Left forelimb (tissue), 1 donor: ENCODE measurements around the gene APBA2.
A peak's percentile ranks its signal among the peaks of the same experiment; 100 is the strongest.

Experiments
- DNase-seq: peaks from one replicate; pipeline ENCODE4 v3.0.0-alpha.2; 2018; ENCODE audit warnings: low spot score

The APBA2 gene

DNA sequence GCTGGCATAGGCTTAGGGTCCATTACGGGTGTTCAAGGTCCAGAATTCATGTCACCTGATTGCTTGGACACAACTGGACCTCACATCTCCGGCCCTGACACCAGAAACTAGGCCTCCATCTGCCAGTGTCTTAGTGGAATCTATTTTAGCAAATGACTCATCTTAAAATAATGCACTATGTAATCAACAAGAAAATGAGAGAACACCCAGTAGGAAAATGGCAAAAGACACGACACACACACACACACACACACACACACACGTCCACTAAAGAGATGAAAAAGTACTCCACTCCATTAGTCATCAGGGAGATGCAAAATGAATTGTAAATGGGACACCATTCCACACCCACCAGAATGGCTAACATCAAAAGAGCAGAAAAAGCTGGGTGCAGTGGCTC, 11.2 kb downstream of the APBA2 start:
- no peak for DNase-seq

DNA sequence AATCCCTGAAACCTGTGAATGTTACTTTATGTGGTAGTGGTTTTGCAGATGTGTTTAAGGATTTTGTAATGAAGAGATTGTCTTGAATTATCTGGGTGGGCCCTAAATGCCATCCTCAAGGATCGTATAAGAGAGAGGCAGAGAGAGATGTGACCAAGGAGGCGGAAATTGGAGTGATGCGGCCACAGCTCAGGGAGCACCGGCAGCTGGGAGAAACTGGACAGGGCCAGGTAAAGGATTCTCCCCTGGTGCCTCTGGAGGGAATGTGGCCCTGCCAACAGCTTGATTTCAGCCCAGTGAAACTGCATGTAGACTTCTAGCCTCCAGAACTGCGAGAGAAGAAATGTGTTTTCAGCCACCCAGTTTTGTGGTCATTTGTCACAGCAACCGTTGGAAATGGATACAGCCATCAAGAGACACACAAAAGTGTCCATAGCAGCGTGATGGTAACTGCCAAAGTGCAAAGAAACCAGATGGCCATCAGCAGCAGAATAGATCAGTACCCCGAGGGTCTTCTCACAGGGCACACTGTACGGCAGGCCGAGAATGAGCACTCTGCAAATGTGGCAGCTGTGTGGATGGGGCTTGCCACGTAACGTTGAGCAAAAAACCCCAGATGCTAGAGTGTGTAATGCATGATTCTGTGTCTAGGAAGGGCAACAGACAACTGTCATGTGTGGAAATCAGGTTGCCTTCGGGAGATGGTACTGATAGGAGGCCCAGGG, 12.2 kb downstream of the APBA2 start:
- DNase-seq, result no peak

DNA sequence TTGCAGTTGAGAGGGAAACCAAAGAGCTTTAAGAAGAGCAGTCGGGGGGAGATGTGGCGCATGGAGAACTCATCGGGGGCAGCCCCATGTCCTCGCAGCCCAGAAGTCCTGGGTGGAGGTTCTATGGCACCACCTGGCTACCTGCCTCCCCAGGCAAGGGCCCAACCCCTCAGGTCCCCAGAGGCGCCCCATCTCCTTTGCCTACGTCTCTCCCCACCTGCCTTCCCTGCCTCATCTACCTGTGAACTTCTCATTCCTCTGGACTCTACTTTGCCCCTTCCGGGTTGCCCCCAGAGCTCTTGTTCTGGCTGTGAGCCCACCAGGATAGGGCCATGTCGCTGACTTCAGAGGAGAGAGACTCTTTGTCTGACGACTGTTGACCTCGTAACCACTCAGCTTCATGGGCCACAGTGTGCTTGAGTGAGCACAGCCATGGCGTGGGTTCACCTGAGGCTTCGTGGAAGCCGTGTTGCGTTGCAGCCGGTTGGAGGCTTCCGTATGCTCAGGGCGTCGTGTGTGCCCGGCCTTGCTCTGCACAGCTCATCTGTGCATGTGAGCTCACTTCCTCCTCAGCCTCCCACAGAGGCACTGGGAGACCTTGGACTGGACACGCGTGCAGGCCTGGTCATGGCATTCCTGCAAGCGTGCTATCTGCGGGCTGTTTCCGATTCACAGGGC, 13.4 kb downstream of the APBA2 start:
- DNase-seq, result no peak

DNA sequence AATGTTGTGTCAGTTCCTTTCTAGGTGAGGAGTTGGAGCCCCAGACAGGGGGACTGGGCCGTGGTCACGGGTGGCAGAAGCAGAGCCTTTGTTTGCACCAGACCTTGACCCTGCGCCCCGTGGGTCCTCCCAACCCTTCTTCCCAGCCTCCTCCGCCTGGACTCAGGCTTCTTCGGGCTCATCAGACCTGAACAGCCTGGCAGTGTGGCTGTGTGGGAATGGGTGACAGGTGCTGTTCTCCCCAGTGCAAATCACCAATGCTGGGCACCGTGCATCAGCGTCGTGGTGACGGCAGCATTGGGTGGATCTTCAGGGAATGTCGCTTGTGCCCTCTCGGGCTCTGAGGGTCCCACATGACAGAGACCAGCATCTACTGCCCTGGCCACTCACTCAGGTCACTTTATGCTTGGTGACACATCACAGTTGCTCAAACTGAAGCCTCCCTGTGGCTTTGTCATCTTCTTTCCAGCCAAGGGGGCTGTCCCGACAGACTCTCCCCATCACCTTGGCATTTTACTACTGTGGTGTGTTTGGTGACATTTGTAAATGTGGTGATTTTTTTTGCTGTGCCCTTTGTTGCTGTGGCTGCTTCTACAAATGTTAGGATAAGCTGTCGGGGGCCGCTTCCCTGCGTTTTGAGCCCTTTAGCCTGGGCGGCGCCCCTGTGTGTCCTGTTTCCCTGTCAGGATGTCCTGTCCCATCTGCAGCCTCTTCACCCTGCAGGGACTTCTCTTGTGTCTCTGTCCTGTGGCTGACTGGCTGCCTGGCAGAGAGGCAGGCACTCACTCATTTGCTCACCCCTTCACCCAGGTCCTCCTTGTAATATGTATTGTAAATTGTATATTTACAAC, 14.5 kb downstream of the APBA2 start:
- no peak for DNase-seq

DNA sequence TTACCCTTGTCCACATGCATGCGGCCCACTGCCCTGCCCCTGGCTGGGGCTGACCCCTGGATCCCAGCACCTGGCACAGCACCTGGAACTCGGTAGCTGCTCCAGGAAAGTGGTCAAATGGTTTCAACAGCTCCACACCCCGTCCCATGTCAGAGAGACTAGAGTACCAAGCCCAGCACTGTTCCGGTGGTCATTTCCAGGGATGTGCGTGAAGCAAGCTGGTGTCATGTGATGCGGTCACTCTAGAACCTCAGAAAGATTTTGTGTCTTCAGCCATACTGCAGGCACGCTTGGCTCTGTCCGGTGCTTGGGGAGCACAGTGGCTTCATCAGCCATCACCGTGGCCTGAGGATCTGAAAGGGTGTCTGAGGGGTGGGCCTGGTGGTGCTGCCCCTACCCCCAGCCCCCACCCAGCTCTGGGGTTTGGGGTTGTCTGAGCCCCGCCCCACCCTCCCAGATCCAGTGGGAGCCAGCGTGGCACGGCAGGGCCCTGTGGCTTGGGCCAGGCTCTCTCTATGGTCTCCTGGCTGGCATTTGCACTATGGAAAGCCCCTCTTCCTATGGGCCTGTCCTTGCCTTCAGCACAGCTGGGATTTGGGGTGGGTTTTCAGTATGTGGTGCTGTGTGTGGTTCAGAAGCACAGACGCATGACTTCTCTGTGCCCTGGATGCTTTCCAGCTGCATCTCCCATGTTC, 15.3 kb downstream of the APBA2 start:
- DNase-seq, result no peak

DNA sequence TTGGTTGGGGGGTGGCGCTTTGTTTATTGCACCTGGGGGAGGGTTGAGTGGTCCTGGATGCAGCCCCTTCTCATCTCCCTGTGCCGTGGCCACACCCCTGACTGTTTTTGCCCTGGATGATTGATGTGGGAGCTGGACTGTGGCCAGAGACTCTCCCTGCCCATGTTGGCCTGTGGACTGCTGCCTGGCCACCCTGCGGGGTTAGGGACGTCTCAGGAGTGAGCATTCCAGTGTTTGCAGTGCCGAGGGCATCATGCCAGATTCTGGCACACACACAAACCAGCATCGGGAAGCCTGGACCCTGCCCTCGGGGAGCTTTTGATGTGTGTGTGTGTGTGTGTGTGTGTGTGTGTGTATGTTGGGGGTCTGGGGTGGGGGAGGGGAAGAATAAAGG, 15.8 kb downstream of the APBA2 start:
- DNase-seq, result no peak

DNA sequence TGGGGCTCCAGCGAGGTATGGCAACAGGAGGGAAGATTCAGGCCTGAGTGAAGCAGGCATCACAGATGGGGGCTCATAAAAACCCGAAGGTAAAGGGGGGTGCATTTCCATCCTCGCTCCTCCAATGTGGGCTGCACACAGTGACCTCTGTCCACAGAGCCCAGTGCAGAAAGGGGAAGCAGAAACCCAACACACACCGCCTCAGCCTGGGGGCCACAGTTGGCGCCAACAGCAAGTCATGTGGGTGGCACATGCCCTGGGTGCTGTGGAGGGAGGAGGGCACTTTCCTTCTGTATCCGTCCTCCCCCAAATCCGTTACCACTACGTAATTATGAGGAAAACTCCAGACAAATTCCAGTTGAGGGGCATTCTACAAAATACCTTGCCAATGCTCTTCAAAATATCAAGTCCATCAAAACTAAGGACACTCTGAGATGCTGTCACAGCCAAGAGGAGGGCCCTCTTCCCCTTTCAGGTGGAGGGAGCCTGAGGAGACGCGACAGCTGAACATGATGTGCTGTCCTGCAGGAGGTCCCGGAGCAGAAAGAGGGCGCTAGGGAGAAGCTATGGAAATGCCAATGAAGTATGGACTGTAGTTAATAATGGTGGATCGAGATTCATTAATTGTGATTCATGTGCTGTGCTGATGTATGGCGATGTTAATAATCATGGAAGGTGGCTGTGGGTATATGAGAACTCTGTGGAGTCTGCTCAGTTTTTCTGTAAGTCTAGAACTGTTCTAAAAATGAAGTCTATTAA, 16.4 kb downstream of the APBA2 start:
- peak; percentile 11 for DNase-seq

DNA sequence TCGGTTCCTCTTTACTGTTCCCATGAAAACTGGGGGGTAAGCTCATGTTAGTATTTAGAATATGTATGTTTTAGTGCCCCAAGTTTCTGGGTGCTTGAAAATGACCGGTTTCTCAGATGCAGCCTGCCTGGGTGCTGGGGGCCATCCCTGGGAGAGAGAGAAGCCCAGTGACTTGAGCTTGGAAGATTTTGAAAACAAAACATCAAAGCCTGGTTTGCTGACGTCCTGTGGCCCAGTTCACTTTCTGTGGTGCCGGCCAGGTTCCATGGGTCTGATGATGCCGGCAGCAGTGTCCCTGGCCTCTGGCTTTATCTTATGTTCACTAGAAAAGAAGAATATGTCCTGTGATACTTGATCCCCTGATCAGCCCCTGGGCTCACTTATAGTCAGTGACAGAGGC, 17.1 kb downstream of the APBA2 start:
- DNase-seq, result peak; percentile 12

DNA sequence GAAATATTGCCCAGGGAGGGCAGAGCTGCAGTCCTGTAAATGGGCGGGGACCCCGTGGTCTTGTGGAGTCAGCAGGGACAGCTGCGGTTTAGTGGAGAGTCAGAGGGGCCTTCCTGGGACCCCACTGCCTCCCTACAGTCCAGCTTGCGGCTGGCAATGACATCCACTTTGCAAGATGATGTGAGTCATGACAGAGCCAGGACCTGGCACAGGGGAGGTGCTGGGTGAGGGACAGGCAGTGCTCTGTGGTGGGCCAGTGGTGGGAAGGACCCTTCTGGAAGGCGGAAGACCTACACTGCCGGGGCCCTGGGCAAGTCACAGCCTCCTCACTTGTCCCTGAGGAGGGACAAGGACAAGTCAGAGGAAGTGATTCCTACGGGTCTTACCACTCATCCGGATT, 17.8 kb downstream of the APBA2 start:
- DNase-seq, result peak; percentile 56

DNA sequence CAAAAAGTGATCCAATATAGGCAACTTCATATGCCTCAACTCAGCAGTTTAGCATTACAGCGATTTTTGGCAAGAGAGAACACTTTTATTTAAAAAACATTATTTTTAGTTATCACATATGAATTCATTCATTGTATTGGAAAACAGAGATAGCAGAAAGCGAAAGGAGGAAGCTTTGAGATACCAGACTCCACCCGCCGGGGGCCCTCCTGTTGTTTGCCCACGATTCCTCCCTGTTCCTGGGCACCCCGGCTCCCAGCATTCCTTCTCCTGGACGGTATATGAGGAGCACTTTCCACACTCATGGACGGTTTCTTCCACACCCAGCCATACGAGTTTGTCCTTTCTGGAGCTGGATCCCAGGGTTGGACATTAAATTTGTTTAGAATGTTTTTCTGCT, 18.2 kb downstream of the APBA2 start:
- DNase-seq, result peak; percentile 52

DNA sequence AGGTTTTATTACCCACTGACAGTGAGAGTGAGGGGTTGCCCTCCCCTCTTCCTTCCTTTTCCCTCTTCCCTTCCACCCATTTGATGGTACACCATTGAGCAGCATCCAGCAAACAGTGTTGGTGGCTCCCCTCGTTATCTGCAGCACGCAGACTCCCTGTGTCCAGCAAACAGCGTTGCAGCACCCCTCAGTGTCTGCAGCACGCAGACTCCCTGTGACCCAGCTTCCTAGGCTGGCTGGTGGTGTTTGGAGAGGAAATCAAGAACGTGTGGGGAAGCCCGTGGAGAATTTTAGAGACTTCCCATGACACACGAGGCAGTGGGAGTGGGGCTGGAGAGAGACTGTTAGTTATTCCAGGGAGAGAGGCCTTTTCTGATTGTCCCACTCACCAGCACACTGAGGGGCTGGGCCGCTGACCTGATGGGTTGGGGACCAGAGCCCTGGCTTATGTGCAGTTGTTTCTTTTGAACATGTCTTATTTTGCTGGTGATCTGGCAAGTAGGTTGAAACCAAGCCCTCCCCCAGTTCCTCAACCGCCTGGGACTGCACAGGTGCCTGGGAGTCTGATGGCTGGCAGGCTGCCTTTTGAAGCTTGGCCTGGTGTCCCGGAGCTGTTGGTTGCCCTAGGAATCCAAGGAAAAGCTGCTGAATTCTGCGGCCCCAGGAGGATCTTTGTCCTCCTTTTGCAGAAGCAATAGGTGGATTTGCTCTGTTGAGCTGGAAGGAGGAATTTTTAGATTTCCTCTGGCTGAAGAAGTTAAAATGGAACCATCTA, 19.0 kb downstream of the APBA2 start:
- no peak for DNase-seq

DNA sequence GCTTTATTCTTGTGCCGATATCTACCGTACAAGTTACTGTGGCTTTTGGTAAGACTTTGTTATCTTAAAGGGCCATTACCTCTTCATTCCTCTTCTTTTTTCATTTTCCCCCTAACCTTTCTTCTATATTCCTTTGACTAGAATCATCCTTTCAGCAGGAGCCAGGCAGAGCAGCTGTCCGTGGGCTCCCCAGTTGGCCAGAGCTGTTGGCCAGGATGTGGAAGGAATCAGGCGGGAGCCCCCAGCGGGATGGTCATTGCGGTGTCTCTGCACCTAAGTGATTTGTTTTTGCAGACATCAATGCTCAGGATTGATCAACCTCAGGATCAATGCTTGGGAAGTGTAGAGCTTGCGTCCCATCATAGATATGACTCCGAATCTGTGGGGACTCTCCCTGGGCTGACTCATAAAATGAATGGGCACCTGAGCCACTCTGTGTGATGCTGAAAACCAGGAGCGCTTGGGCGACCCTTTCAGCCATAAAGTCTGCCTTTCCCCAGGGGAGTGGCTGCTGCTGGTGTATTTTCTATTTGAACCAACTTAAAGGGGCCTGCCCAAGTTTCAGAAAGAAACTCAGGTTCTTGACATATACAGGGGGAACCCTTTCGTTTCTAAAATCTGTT, 21.7 kb downstream of the APBA2 start:
- DNase-seq, result peak; percentile 14

DNA sequence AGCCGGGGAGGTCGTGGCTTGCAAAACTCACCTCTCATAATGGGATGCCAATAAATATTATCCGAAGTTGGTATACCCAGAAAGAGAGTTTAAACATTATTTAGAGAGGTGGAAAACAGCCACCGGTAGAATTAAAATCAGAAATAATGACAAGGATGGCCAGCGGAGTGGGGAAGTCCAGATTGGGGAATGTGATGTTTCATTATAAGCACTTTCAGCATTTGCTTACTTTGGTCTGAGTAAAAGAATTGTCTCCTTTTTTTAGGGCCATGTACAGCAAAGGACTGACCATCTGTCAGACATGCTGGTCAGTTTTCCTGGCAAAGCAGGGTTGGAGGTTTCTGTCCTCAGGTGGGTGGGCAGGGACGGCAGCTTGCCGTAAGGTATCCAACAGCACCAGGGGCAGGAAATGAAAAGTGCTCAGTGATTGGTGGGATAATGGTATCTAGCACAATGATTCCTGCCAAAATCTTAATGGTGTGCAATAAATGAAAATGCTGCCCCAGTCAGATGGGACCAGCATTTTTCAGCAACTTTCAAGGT, 24.3 kb downstream of the APBA2 start:
- DNase-seq, result no peak

DNA sequence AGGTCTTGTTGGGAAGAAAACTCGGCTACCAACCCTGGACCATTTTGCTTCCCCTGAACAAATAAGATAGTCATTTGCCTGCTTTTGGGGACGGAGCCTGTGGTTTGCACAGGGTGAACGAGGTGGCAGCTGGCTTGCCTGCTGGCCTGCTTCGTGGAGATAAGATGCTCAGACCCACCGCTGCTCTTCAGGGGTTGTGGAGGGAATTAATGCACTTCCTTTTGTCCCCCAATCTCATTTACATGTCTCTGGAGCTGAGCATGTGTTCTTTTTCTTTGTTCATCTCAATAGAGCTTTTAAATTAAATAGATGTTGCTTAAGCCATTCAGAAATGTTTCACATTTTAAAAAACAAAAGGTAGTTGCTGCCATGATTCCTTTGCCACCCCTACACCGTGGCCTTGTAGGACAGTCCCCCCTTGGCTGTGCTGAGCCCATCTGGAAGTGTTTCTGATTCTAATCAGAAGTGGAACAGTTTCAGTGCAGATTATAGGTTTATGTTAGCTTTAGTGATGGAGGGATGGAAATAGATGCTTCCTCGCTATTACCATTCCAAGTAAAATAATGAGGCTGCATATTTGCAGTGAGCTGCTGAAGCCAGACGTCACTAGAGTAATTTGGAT, 25.6 kb downstream of the APBA2 start:
- no peak for DNase-seq

DNA sequence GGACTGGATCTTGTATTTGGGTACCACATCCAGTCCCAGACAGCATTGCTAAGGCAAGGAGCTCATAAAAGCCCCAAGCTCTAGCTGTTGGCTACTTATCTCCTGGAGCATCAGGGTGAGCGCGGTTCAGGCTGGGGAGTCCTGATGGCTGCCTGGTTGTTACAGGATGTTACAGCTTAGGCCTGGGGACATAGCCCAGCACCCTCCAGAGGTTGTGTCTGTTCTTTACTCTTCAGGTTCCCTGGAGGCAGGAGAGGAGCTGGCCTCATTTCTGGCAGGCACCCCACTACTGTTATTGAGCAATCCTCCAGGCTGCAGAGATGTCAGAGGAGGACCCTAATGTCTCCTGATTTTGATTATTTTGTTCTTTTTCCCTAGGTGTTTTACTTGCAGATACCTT, 26.6 kb downstream of the APBA2 start:
- DNase-seq, result no peak

DNA sequence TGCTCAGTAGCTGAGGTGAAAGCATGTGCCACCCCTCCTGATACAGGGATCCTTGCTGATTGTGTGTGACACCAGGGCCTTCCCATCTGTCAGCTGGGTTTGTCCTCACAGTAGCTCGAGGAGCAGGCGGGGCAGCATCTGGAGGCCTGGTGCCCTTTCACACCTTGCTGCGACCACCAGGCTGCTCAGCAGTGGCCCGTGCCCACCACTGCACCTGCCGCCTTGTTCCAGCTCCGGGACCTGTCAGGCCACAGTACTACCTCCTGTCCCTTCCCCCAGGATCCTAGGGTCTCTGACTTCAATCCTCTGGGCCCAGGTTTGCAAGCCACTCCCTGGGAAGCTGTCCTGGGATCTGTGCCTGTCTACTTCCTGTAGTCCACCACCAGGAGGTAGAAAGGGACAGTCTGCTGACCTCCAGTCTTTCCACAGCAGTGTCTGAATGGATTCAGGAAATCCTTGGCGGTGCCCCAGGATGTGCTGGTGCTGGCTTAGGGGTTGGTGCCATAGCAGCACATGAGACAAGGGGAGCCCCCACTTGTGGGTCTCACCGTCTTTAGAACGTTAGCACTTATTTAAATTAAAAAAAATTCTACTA, 27.5 kb downstream of the APBA2 start:
- DNase-seq, result no peak

DNA sequence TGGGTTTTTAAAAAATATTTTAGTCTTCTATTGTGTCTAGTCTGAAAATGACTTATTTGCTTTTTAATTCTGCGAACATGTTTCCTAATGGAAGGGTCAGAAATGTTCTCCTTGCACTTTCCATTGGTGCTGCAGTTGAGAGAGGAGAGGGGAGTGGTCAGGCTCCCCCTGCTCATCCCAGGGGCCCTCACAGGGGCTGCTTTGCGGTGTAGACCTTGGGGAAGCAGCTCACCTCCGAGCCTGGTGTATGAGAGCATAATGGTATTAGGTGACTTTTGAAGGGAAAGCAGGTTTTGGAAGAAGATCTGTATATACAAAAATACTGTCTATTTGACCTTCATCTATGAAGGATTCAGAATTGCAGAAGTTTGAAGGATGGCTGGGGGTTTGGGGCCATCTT, 28.3 kb downstream of the APBA2 start:
- DNase-seq, result no peak

DNA sequence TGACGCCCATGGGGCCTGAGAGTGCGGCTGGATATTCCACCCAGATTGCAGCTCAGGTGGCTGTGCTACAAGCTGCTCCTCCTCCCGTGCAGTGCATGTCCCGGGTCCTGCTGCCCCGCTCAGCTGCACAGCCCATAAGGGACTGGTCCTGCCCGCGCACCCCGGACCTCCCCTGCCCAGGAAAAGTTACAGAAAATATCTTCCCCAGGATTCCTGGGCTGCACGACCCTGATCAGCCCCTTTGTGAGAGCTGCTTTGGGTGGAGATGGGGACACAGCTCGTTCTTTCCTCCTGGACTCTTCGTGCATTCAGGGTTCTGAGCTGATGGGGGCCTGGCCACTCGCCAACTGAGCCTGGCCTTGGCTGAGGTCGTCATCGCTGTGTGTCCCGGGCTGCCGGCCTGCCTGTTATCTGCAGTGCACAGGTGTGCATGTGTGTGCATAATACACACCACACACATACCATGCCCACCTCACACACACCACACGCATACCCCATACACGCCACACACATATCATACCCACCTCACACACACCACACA, 28.8 kb downstream of the APBA2 start:
- no peak for DNase-seq
